GM21576 (cell line): ENCODE data around the gene NOTCH2.

Experiments
- ATAC-seq: cut with Tn5 transposase; IDR thresholded peaks from one replicate; pipeline ENCODE4 v1.9.1; 2021; ENCODE audit warnings: mild to moderate bottlenecking, moderate library complexity; ENCODE audit not compliant: unreplicated experiment

The NOTCH2 gene

GRCh38 chr1:119948342-119949214, 120.9 kb downstream of the NOTCH2 start:
- peak; percentile 68 for ATAC-seq

DNA sequence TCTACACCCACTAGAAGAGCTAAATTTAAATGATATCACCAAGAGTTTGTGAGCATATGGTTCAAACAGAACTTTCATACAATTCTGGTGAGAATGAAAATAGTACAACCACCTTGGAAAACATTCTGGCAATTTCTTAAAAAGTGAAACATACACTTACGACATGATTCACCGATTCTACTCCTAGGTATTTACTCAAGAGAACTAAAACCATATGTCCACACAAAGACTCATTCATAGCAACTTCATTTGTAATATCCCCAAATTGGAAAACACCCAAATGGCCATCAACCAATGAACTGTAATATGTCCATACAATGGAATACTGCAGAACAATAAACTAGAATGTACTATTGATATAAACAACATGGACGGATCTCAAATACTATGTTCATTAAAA, 122.0 kb downstream of the NOTCH2 start:
- no peak for ATAC-seq

DNA sequence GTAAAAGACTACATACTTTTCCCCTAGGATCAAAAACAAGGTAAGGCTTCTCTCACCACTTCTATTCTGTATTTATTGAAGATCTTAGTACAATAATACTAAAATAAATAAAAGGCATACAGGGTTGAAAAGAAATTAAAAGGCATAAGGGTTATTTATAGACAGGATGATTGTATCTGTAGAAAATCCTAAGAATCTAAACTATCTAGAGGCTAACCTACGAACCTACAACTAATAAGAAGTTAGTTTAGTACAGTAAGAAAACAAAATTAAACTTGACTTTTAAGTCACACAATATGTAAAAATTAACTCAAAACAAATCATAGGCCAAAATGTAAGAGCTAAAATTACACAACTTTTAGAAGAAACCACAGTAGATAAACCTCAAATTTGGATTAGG, 122.7 kb downstream of the NOTCH2 start:
- no peak for ATAC-seq

DNA sequence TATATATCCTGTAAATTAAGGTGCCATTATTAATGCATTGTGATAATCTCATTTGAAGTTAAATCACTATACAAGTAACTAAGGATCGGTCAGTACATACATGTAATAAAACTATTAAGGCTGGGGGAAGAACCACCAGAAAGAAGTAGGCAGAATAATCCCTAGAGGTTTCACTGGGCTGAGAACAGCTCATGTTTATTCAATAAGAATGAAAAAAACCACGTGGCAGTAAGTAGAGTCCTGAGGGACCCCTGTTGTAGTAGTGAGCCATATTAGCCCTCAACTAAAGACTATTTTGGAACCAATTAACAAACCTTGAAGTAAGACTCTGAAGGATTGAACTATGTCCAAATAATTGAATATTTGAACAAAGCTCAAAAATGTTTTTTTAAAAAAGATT, 126.2 kb downstream of the NOTCH2 start:
- no peak for ATAC-seq

DNA sequence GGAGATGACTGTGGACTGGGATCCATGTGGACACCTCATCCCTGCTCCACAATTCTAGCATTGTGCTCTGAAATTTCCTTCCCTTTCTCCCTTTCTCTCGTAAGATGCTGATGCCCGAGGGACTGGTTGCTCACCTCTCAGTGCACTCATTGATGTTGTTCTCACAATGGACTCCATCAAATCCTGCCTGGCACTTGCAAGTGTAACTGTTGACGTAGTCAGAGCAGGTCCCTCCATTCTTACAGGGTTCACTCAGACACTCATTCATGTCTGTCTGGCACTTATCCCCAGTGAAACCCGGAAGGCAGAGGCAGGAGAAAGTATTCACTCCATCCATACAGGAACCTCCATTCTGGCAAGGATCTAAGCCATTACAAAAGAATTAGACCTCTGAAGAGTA, 128.1 kb downstream of the NOTCH2 start:
- no peak for ATAC-seq

DNA sequence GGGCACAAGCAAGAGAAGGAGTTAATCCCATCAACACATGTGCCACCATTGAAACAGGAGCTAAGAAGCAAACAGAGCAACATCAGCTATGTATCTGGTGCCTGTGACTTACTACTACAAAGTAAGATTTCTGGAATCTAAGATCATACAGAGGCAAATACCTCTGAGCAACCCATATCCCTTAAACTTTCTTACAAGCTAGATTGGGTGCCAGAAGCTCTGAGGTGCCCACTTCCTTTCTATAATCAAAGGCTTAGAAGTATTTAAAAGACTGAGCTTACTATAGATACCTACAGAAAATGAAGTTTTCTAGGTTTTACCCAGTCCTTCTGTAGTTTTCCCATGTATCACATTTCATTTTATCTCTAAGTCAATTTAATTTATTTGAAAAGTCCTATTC, 128.8 kb downstream of the NOTCH2 start:
- no peak for ATAC-seq

- ATAC-seq: no peak
Observed at GRCh38 chr1:119937198-119937597, 132.3 kb downstream of the NOTCH2 start.

GRCh38 chr1:119935915-119936314, 133.5 kb downstream of the NOTCH2 start:
- no peak for ATAC-seq

GRCh38 chr1:119935373-119935772, 134.1 kb downstream of the NOTCH2 start:
- no peak for ATAC-seq

DNA sequence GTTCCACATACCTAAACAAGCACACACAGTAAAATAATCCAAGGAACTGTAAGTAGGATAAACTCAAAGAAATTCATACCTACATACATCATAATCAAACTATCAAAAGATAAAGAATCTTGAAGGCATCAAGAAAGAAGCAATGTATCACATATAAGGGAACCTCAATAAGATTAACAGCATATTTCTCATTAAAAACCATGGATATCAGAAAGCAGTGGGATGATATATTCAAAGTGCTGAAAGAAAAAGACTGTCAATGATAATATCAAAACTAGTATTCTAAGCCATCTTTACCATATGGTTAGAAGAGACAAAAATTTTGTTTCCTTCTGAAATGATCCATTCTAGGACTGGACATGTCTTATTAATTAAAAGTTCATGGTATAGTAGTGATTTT, 136.1 kb downstream of the NOTCH2 start:
- ATAC-seq: no peak

GRCh38 chr1:119929643-119930315, 139.7 kb downstream of the NOTCH2 start:
- no peak for ATAC-seq

DNA sequence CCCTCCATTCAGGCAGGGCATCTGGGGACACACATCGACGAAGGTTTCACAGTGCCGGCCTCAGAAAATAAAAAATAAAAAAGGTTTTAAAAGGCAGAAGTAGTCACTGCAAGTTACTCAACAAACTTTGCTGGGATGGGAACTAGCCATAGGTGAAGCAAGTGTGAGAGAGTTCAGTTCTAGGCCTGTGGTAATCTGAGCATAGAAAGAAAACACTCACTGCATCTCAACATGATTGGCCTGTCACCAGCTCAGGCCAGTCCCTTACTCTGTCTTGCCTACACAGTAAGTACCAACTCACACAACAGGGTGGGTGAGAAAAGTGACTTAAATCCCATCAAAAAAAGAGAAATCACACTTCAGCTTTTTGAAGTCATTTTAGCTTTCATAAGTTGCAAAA, 142.9 kb downstream of the NOTCH2 start:
- no peak for ATAC-seq

- no peak for ATAC-seq
Observed at GRCh38 chr1:119924948-119925898, 144.2 kb downstream of the NOTCH2 start.

- ATAC-seq: no peak
Observed at GRCh38 chr1:119920104-119920968, 149.1 kb downstream of the NOTCH2 start.

DNA sequence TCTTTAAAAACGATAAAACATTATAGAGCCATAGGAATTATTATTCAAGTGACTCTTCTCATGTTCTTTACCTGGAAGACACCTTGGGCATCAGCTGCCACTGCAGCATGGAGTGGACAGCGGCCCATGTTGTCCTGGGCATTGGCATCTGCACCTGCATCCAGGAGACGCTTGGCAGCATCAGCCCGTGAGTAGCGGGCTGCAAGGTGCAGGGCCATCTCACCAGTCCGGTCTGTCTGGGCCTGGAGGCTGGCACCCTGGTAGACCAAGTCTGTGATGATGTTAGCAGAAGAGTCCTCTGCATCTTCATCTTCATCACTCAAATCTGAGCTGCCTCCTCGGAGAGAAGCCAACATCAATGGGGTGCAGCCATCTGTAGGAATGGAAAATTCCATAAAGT, 150.2 kb downstream of the NOTCH2 start:
- no peak for ATAC-seq

GRCh38 chr1:119918301-119918700, 151.2 kb downstream of the NOTCH2 start:
- no peak for ATAC-seq

- no peak for ATAC-seq
Observed at GRCh38 chr1:119917304-119918055, 152.0 kb downstream of the NOTCH2 start.

DNA sequence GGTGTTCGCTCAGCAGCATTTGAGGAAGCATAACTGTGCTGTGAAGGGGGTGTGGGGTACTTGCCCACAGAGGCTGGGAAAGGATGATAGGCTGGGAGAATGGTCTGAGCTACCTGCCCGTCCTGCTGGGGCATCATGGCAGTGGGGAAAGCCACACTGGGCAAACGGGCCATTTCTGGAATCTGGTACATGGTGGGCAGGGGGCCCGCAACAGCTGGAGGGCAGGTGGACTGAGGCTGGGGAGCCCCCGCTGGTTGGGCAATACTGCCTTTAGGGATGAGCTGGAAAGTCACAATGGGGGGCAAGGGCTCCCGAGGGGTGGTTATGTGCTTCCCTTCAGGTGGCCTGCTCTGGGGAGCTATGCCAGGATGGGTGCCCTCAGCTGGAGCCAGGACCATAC, 153.9 kb downstream of the NOTCH2 start:
- ATAC-seq: no peak

- no peak for ATAC-seq
Observed at GRCh38 chr1:119914071-119914470, 155.4 kb downstream of the NOTCH2 start.

DNA sequence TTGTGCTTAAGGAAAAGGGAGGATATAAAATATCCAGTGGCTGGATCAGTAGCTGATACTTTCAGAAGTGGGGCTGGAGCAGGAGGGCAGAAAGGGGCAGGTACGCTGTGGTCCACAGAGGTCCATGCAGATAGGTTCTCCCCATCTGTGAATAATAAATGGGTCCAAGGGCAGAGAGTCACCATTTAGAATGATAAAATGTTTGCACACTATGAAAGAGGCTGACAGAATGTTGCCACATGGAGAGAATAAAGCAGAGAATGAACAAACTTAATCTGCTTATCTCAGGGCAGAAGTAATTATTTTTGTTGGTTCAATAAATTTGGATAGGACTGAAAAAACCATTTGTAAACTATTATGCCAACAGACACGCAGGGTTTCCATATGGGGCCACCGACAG, 156.5 kb downstream of the NOTCH2 start:
- ATAC-seq: no peak
